ENCODE results near the gene FMN1.

DNA sequence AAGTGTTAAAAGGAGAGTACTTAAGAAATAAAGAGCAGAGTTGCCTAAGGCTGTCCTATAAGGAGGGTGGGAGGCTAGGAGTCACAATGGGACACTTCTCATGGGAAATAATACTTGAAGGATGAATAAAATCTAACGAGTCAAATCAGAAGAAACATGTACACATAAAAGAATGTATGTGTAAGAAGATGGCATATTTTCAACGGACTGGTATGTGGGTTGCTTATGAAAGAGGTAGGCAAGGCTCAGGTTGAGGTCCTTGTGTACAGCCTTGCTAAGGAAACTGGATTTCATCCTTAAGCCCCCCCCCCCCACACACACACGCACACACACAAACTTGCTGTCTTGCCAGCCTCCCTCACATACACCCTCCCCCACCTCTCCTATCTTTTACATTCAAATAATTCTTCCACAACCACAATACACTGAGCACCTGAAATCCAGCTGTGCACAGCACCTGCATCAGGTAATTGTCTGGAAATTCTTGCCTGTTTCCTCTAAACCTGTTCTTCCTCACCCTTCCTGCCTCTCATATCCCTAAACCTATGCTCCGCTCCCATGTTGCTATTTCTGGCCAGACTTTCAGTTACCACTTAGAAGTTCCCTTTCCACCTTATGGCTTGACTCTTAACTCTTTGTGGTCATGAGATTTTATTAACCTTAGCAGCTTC, 79.2 kb downstream of the FMN1 start:
- TF ChIP-seq, protein P1, sequence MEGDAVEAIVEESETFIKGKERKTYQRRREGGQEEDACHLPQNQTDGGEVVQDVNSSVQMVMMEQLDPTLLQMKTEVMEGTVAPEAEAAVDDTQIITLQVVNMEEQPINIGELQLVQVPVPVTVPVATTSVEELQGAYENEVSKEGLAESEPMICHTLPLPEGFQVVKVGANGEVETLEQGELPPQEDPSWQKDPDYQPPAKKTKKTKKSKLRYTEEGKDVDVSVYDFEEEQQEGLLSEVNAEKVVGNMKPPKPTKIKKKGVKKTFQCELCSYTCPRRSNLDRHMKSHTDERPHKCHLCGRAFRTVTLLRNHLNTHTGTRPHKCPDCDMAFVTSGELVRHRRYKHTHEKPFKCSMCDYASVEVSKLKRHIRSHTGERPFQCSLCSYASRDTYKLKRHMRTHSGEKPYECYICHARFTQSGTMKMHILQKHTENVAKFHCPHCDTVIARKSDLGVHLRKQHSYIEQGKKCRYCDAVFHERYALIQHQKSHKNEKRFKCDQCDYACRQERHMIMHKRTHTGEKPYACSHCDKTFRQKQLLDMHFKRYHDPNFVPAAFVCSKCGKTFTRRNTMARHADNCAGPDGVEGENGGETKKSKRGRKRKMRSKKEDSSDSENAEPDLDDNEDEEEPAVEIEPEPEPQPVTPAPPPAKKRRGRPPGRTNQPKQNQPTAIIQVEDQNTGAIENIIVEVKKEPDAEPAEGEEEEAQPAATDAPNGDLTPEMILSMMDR (IDR thresholded peaks at IDR 0.05) = no peak
- no peak for TF ChIP-seq ESRRA (IDR thresholded peaks at IDR 0.05; ENCODE audit: borderline replicate concordance, low read length)
- TF ChIP-seq EP300 (IDR thresholded peaks at IDR 0.05) = no peak
- TF ChIP-seq RAD21 (conservative IDR thresholded peaks at IDR 0.05 in 1 of 2, IDR thresholded peaks at IDR 0.05 in 1 of 2) = no peak
- TF ChIP-seq ZFP36 (IDR thresholded peaks at IDR 0.05; ENCODE audit: borderline replicate concordance, partially characterized antibody) = no peak
- TF ChIP-seq POLR2A (IDR thresholded peaks at IDR 0.05; ENCODE audit: low read length) = no peak
- TF ChIP-seq MAZ (IDR thresholded peaks at IDR 0.05; ENCODE audit: borderline replicate concordance, low read depth, low read length) = no peak
- TF ChIP-seq, protein P2, sequence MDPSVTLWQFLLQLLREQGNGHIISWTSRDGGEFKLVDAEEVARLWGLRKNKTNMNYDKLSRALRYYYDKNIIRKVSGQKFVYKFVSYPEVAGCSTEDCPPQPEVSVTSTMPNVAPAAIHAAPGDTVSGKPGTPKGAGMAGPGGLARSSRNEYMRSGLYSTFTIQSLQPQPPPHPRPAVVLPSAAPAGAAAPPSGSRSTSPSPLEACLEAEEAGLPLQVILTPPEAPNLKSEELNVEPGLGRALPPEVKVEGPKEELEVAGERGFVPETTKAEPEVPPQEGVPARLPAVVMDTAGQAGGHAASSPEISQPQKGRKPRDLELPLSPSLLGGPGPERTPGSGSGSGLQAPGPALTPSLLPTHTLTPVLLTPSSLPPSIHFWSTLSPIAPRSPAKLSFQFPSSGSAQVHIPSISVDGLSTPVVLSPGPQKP (IDR thresholded peaks at IDR 0.05; ENCODE audit: low read depth, low read length) = no peak
- TF ChIP-seq, protein P3, sequence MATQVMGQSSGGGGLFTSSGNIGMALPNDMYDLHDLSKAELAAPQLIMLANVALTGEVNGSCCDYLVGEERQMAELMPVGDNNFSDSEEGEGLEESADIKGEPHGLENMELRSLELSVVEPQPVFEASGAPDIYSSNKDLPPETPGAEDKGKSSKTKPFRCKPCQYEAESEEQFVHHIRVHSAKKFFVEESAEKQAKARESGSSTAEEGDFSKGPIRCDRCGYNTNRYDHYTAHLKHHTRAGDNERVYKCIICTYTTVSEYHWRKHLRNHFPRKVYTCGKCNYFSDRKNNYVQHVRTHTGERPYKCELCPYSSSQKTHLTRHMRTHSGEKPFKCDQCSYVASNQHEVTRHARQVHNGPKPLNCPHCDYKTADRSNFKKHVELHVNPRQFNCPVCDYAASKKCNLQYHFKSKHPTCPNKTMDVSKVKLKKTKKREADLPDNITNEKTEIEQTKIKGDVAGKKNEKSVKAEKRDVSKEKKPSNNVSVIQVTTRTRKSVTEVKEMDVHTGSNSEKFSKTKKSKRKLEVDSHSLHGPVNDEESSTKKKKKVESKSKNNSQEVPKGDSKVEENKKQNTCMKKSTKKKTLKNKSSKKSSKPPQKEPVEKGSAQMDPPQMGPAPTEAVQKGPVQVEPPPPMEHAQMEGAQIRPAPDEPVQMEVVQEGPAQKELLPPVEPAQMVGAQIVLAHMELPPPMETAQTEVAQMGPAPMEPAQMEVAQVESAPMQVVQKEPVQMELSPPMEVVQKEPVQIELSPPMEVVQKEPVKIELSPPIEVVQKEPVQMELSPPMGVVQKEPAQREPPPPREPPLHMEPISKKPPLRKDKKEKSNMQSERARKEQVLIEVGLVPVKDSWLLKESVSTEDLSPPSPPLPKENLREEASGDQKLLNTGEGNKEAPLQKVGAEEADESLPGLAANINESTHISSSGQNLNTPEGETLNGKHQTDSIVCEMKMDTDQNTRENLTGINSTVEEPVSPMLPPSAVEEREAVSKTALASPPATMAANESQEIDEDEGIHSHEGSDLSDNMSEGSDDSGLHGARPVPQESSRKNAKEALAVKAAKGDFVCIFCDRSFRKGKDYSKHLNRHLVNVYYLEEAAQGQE (IDR thresholded peaks at IDR 0.05) = no peak
- no peak for TF ChIP-seq KDM1A (IDR thresholded peaks at IDR 0.05; ENCODE audit: low read depth)
- TF ChIP-seq, protein P4, sequence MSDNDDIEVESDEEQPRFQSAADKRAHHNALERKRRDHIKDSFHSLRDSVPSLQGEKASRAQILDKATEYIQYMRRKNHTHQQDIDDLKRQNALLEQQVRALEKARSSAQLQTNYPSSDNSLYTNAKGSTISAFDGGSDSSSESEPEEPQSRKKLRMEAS (IDR thresholded peaks at IDR 0.05) = no peak

Measured in A549 (cell line).